Sigmoid colon (tissue), 4 donors: ENCODE measurements around the gene SLC5A5.

Source experiments
- EP300 ChIP-seq, 4 donors: sonication (generic); formaldehyde crosslinking; IDR thresholded peaks; one replicate each; pipeline ENCODE4 v1.6.1; 2017; ENCODE audit warnings: antibody characterized with exemption in 4 of 4
- TF ChIP-seq, protein P1 (sequence below), 4 experiments: fragments of 450-650 bp in 3 of 4; fragments of 200-600 bp in 1 of 4; IDR thresholded peaks; one replicate each; pipeline ENCODE4 v1.5.1; 2016 to 2019; ENCODE audit warnings: antibody characterized with exemption in 4 of 4, mild to moderate bottlenecking in 3 of 4, moderate library complexity in 2 of 4

DNA sequence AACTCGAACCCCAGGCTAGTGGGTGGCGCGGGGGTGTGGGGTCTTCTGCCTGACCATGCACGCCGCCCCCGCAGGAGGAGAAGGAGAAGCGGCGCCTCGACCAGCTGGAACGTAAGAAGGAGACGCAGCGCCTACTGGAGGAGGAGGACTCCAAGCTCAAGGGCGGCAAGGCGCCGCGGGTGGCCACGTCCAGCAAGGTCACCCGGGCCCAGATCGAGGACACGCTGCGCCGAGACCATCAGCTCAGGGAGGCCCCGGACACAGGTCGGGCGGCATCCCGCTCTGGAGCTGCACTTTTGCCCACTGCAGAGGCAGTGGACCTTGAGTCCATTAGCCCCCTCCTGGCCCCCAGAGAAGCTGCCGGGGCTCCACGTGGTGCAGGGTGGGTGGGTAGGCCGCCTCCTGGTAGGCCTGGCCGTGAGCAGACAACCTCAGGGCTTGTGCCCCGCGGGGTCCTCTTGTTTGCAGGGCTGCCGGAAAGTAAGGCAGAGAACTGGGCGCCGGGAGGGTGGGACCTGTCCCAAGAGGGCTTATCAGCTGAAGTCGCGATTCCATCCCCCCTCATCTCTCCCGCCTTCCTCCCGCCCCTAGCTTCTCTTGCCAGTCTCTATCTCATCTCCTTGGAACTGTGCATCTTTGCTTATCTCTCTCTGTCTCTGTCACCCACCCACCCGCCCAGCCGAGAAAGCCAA lies 71.0 kb downstream of the SLC5A5 start:
- TF ChIP-seq, protein P1, sequence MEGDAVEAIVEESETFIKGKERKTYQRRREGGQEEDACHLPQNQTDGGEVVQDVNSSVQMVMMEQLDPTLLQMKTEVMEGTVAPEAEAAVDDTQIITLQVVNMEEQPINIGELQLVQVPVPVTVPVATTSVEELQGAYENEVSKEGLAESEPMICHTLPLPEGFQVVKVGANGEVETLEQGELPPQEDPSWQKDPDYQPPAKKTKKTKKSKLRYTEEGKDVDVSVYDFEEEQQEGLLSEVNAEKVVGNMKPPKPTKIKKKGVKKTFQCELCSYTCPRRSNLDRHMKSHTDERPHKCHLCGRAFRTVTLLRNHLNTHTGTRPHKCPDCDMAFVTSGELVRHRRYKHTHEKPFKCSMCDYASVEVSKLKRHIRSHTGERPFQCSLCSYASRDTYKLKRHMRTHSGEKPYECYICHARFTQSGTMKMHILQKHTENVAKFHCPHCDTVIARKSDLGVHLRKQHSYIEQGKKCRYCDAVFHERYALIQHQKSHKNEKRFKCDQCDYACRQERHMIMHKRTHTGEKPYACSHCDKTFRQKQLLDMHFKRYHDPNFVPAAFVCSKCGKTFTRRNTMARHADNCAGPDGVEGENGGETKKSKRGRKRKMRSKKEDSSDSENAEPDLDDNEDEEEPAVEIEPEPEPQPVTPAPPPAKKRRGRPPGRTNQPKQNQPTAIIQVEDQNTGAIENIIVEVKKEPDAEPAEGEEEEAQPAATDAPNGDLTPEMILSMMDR (IDR thresholded peaks at IDR 0.05), result no peak
- TF ChIP-seq EP300 (IDR thresholded peaks at IDR 0.05), result no peak
